Sigmoid colon (tissue), 7 donors: ENCODE measurements around the gene MOB1A. TPM values are rescaled to one million over a fixed set of nuclear protein-coding genes. Genes with fewer than 3 reads are reported as not detected.

Experiments used
- DNase-seq: peaks from one replicate; pipeline ENCODE4 v3.0.0-alpha.2; 2019
- H3K27ac ChIP-seq, 4 donors: fragments of 200-600 bp; sonication (generic); one replicate each; pipeline ENCODE4 v1.5.1; 2016 to 2019; ENCODE audit warnings: mild to moderate bottlenecking in 1 of 4
- H3K27me3 ChIP-seq, 3 donors: fragments of 200-600 bp; sonication (generic); one replicate each; pipeline ENCODE4 v1.5.1; 2019; ENCODE audit warnings: mild to moderate bottlenecking in 1 of 3
- H3K36me3 ChIP-seq, 4 donors: fragments of 200-600 bp; sonication (generic); one replicate each; pipeline ENCODE4 v1.5.1; 2016 to 2019
- H3K4me1 ChIP-seq, 4 donors: fragments of 200-600 bp; sonication (generic); one replicate each; pipeline ENCODE4 v1.5.1; 2017 to 2019
- H3K4me3 ChIP-seq, 4 donors: fragments of 200-600 bp; sonication (generic); one replicate each; pipeline ENCODE4 v1.5.1; 2017 to 2019; ENCODE audit warnings: mild to moderate bottlenecking in 2 of 4, moderate library complexity in 1 of 4
- H3K9me3 ChIP-seq, 4 donors: fragments of 200-600 bp in 3 of 4; sonication (generic) in 3 of 4; one replicate each; pipeline versions ENCODE4 v1.5.1 to v1.6.1; 2013 to 2019
- CTCF ChIP-seq, 4 experiments: fragments of 450-650 bp in 3 of 4; fragments of 200-600 bp in 1 of 4; IDR thresholded peaks; one replicate each; pipeline ENCODE4 v1.5.1; 2016 to 2019; ENCODE audit warnings: antibody characterized with exemption in 4 of 4, mild to moderate bottlenecking in 3 of 4, moderate library complexity in 2 of 4
- EP300 ChIP-seq, 4 donors: sonication (generic); formaldehyde crosslinking; IDR thresholded peaks; one replicate each; pipeline ENCODE4 v1.6.1; 2017; ENCODE audit warnings: antibody characterized with exemption in 4 of 4
- POLR2A ChIP-seq, 2 donors: fragments of 450-650 bp; IDR thresholded peaks; one replicate each; pipeline ENCODE4 v1.6.1; 2016; ENCODE audit warnings: antibody characterized with exemption in 2 of 2, mild to moderate bottlenecking in 2 of 2, moderate library complexity in 2 of 2
- POLR2AphosphoS5 ChIP-seq, 4 donors: sonication (generic); formaldehyde crosslinking; IDR thresholded peaks; one replicate each; pipeline ENCODE4 v1.6.1; 2017; ENCODE audit warnings: antibody characterized with exemption in 4 of 4
- WGBS, 2 donors: extraction: QIAGEN DNeasy Blood & Tissue Kit; methylation state at CpG; one replicate each; pipeline ENCODE4 v1.1.7; 2013; 5-methylcytosine and 5-hydroxymethylcytosine counted together
- intact Hi-C: fragments of 100-400 bp; cut with DNase I; formaldehyde crosslinking; loops from one replicate; pipeline ENCODE4 v1.15.1; 2023
- polyA plus RNA-seq, 3 donors: library from polyadenylated mRNA; stranded (reverse); fragments of 200-250 nt; gene quantifications; one replicate each; pipeline ENCODE4 v1.2.3, GENCODE V29; 2013
- total RNA-seq, 4 donors: library from RNA; depleted of rRNA; stranded (reverse); fragments of >200 nt; gene quantifications; one replicate each; pipeline ENCODE4 v1.1.0, GENCODE V29; 2016
- donor health status: healthy with polysubstance abuse.
- donor health status: Bipolar disorder and iron deficiency.
- donor health status: healthy.

MOB1A gene
- total and polyA plus RNA-seq, 7 donors: 51.1 to 108 (median 85.1) TPM

DNA sequence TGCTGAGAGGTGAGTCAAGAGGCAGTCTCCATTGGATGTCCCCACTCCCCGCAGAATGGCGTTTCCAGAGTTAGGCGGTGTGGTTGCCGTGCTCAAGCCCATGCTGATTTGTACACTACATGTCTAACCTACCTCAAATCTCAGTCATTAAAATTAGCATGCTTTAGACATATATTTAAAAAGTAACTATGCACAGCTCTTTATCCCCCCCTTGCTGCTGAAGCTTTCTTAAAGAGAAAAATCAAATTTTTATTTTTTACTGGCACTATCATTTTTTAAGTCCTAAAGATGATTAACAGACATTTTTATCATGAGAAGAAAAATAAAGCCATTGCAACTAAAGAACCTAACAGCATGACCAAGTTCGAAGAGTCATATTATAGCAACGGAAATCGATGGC lies 73.8 kb downstream of the MOB1A start:
- Histone ChIP-seq H3K9me3 (no peaks in the 10 kb centered on the region), H3K4me3 (no peak overlapping the region), H3K4me1 (no peaks in the 10 kb centered on the region), H3K36me3 (peaks cover 0 to 31% (median 10%) of the 10 kb centered on the region in 4 donors), H3K27me3 (no peaks in the 10 kb centered on the region), H3K27ac (no peak overlapping the region)
- TF ChIP-seq CTCF (IDR thresholded peaks at IDR 0.05): no peak
- no peak for TF ChIP-seq POLR2A (IDR thresholded peaks at IDR 0.05)
- no peak for TF ChIP-seq POLR2AphosphoS5 (IDR thresholded peaks at IDR 0.05)
- no peak for TF ChIP-seq EP300 (IDR thresholded peaks at IDR 0.05)
- WGBS, 2 donors: 95% methylated on average over 7 of the region's 7 CpGs
- intact Hi-C loops: no loop called here
- no peak for DNase-seq

- Histone ChIP-seq H3K4me1 (no peaks in the 10 kb centered on the region), H3K27me3 (no peaks in the 10 kb centered on the region), H3K36me3 (peaks cover 0 to 42% (median 17%) of the 10 kb centered on the region in 4 donors), H3K9me3 (no peaks in the 10 kb centered on the region), H3K4me3 (no peak overlapping the region), H3K27ac (no peak overlapping the region)
- TF ChIP-seq POLR2A (IDR thresholded peaks at IDR 0.05) (no peak), EP300 (IDR thresholded peaks at IDR 0.05) (no peak), CTCF (IDR thresholded peaks at IDR 0.05) (no peak), POLR2AphosphoS5 (IDR thresholded peaks at IDR 0.05) (no peak)
- no peak for DNase-seq
- WGBS, 2 donors: 87 to 91% methylated on average over 6 of the region's 6 CpGs
- intact Hi-C loops: no loop called here
These were observed 74.9 kb downstream of the MOB1A start for GRCh38 chr2:74103763-74104162.

Other genes starting within 250 kb of the MOB1A start
- gene TET3, start 194.0 kb downstream of the MOB1A start, total RNA-seq: 1 to 10 TPM; 3.1 to 5.8 (median 3.6) TPM
- 1 to 10 TPM; 1.8 to 9.6 (median 2.5) TPM for gene TET3, start 194.0 kb downstream of the MOB1A start, polyA plus RNA-seq
- 10 to 100 TPM; 26.1 to 44.4 (median 34.3) TPM for gene BOLA3, start 31.0 kb downstream of the MOB1A start, total RNA-seq
- 100 to 1,000 TPM in 2 of 3 donors, 10 to 100 TPM in 1; 47.9 to 131 (median 109) TPM for gene BOLA3, start 31.0 kb downstream of the MOB1A start, polyA plus RNA-seq
- gene MTHFD2, start 19.7 kb upstream of the MOB1A start, total RNA-seq: 10 to 100 TPM; 12.7 to 26.2 (median 19.7) TPM
- 10 to 100 TPM; 31.2 to 59.4 (median 34.2) TPM for gene MTHFD2, start 19.7 kb upstream of the MOB1A start, polyA plus RNA-seq
- gene SLC4A5, start 164.5 kb upstream of the MOB1A start, total RNA-seq: 10 to 100 TPM in 1 of 4 donors, 1 to 10 TPM in 3; 1.5 to 12.2 (median 3.6) TPM
- gene SLC4A5, start 164.5 kb upstream of the MOB1A start, polyA plus RNA-seq: 1 to 10 TPM in 1 of 3 donors, under 1 TPM in 2; under 0.01 to 1.8 (median 0.23) TPM
- gene DCTN1, start 201.4 kb upstream of the MOB1A start, total RNA-seq: 100 to 1,000 TPM in 3 of 4 donors, 10 to 100 TPM in 1; 99.2 to 137 (median 107) TPM
- gene DCTN1, start 201.4 kb upstream of the MOB1A start, polyA plus RNA-seq: 10 to 100 TPM; 67.3 to 93.2 (median 69.4) TPM
- gene C2orf81, start 242.7 kb upstream of the MOB1A start, total RNA-seq: 1 to 10 TPM in 3 of 4 donors, not detected in 1; 1.4 to 2.2 (median 2.0) TPM
- gene C2orf81, start 242.7 kb upstream of the MOB1A start, polyA plus RNA-seq: 1 to 10 TPM in 2 of 3 donors, under 1 TPM in 1; 0.46 to 2.0 (median 1.8) TPM
- 10 to 100 TPM in 2 of 4 donors, 1 to 10 TPM in 2; 7.5 to 13.3 (median 9.8) TPM for gene WDR54, start 242.9 kb upstream of the MOB1A start, total RNA-seq
- 10 to 100 TPM in 1 of 3 donors, 1 to 10 TPM in 2; 3.0 to 13.6 (median 3.2) TPM for gene WDR54, start 242.9 kb upstream of the MOB1A start, polyA plus RNA-seq